Activated naive CD8-positive, alpha-beta T cell treated with anti-CD3 and anti-CD28 coated beads, Interleukin-2, amount 10 ng/mL, durations not matched to agents 7 days and 5 days (primary cell): ENCODE data around the gene CNTROB. TPM values are rescaled to one million over a fixed set of nuclear protein-coding genes. Genes with fewer than 3 reads are reported as not detected.
A peak's percentile ranks its signal among the peaks of the same experiment; 100 is the strongest.

Source experiments
- ATAC-seq: fragments of 150-1000 bp; cut with Tn5 transposase; one replicate; pipeline ENCODE4 v1.10.0; 2021; ENCODE audit warnings: low read depth, moderate library complexity
- POLR2A ChIA-PET: fragments of 350-600 bp; sonication (Branson Sonifier 250); formaldehyde crosslinking; loops from one replicate; lab custom pipeline; 2021; ENCODE audit warnings: antibody characterized with exemption; lab: Charles Lee
- DNase-seq: peaks from one replicate; pipeline ENCODE4 v3.0.0; 2021
- H3K27ac Mint-ChIP-seq: one replicate; pipeline ENCODE4 v1.8.0; 2022; ENCODE audit warnings: mild to moderate bottlenecking, mixed read lengths
- H3K27me3 Mint-ChIP-seq: one replicate; pipeline ENCODE4 v1.8.0; 2022; ENCODE audit warnings: mild to moderate bottlenecking, moderate library complexity, mixed read lengths
- H3K36me3 Mint-ChIP-seq: one replicate; pipeline ENCODE4 v1.8.0; 2021; ENCODE audit warnings: mild to moderate bottlenecking, mixed read lengths
- H3K4me1 Mint-ChIP-seq: one replicate; pipeline ENCODE4 v1.8.0; 2021; ENCODE audit warnings: mixed read lengths
- H3K4me3 Mint-ChIP-seq: one replicate; pipeline ENCODE4 v1.8.0; 2022; ENCODE audit warnings: mild to moderate bottlenecking, moderate library complexity, mixed read lengths
- H3K9me3 Mint-ChIP-seq: one replicate; pipeline ENCODE4 v1.8.0; 2021; ENCODE audit warnings: mixed read lengths
- total RNA-seq, 2 experiments: library from RNA; stranded (reverse); gene quantifications; one replicate each; pipeline ENCODE4 v1.2.3, GENCODE V29; 2021

Gene CNTROB
- total RNA-seq, 2 experiments from 2014 or later: 57.3 to 62.7 TPM

DNA sequence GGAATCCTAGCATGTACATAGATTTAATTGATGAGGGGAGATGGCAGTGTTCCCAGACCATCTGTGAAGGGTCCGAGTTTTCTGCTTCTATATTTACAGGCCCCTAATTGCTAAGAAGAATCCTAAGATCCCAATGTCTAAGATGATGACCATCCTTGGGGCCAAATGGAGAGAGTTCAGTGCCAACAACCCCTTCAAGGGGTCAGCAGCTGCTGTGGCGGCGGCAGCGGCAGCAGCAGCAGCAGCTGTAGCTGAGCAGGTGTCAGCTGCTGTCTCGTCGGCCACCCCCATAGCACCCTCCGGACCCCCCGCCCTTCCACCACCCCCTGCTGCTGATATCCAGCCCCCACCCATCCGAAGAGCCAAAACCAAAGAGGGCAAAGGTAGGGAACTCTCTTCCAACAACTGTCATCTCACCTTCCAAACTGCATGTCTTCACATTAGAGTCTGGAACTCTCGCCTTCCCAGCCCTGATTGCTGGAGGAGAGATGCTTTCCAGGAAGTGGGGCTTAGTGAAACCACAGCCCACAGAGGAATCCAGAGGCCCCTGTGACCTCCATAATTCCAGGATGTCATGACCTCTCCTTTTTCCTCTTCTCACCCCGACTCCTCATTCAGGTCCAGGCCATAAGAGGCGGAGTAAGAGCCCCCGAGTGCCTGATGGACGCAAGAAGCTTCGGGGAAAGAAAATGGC lies 38.7 kb upstream of the CNTROB start:
- DNase-seq: no peak
- Mint-ChIP-seq H3K4me1 (peaks cover 18% of the 10 kb centered on the region), H3K36me3 (peaks cover 33% of the 10 kb centered on the region), H3K27me3 (no peaks in the 10 kb centered on the region), H3K9me3 (no peaks in the 10 kb centered on the region), H3K4me3 (no peak overlapping the region), H3K27ac (no peak overlapping the region)
- no peak for ATAC-seq
- POLR2A ChIA-PET: no interaction called here

DNA sequence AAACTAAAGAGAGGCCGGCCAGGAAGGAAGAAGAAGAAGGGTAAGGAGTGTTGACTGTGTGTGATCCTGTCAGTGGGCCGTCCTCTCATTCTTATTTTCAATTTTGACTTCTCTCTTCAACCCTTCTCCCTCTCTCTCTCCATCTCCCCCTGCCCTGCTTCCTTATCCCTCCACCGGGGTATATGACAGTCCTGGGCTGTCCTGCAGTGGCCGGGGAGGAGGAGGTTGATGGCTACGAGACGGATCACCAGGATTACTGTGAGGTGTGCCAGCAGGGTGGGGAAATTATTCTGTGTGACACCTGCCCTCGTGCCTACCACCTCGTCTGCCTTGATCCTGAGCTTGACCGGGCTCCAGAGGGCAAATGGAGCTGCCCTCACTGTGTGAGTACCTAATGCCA lies 37.8 kb upstream of the CNTROB start:
- Mint-ChIP-seq H3K9me3 (no peaks in the 10 kb centered on the region), H3K27ac (peak overlapping the region; percentile 55), H3K36me3 (peaks cover 38% of the 10 kb centered on the region), H3K4me1 (peaks cover 16% of the 10 kb centered on the region), H3K27me3 (no peaks in the 10 kb centered on the region), H3K4me3 (no peak overlapping the region)
- no peak for ATAC-seq
- POLR2A ChIA-PET: no interaction called here
- DNase-seq: no peak

DNA sequence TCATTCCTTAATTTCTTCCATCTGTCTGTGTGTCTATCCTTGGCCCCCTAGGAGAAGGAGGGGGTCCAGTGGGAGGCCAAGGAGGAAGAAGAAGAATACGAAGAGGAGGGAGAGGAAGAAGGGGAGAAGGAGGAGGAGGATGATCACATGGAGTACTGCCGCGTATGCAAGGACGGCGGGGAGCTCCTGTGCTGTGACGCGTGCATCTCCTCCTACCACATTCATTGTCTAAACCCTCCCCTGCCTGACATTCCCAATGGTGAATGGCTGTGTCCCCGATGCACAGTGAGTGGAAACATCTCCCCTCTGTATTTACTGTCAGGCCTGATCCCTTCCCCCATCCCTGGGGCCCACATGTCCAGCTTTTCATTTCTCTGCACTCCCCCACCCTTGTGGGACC lies 37.1 kb upstream of the CNTROB start:
- DNase-seq: no peak
- H3K4me3 Mint-ChIP-seq: no peak overlapping the region
- ATAC-seq: no peak
- peaks cover 38% of the 10 kb centered on the region for H3K36me3 Mint-ChIP-seq
- H3K27me3 Mint-ChIP-seq: no peaks in the 10 kb centered on the region
- no peak overlapping the region for H3K27ac Mint-ChIP-seq
- peaks cover 12% of the 10 kb centered on the region for H3K4me1 Mint-ChIP-seq
- no peaks in the 10 kb centered on the region for H3K9me3 Mint-ChIP-seq
- POLR2A ChIA-PET: no interaction called here

DNA sequence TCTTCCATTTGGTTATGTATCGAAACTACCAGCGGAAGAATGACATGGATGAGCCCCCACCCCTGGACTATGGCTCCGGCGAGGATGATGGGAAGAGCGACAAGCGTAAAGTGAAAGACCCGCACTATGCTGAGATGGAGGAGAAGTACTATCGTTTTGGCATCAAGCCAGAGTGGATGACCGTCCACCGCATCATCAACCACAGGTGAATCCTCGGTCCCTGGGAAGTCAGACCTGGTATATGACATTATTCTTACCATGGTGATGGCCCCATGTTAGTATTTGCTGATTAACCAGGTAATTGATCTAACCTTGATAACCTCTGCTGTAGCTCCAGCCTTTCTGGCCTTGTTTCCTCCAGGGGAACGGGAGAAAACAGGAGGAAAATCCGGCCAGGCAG lies 34.9 kb upstream of the CNTROB start:
- Mint-ChIP-seq H3K9me3 (no peaks in the 10 kb centered on the region), H3K27ac (no peak overlapping the region), H3K4me1 (peaks cover 11% of the 10 kb centered on the region), H3K36me3 (peaks cover 39% of the 10 kb centered on the region), H3K27me3 (no peaks in the 10 kb centered on the region), H3K4me3 (no peak overlapping the region)
- ATAC-seq (no peak), DNase-seq (no peak)
- POLR2A ChIA-PET: interaction anchor here (1.5 kb wide), 1 partner anchor 19 kb away, joined by 4 read pairs; the partner anchor contains the start of gene RNF227

DNA sequence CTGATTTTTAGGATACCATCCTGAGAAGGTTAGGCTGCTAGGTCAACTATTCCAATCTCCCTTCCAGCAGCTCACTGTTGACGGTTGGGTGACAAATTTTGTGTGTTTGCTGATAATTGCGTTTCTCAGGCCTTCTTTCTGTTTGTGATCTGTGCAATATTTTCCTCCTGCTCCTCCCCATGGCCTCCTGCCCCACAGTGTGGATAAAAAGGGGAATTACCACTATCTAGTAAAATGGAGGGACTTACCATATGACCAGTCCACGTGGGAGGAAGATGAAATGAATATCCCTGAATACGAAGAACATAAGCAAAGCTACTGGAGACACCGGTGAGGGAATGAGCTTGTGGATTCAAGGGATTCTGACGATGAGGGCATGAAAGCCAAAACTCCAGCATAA lies 34.2 kb upstream of the CNTROB start:
- Mint-ChIP-seq H3K4me1 (peaks cover 11% of the 10 kb centered on the region), H3K27me3 (no peaks in the 10 kb centered on the region), H3K27ac (no peak overlapping the region), H3K4me3 (no peak overlapping the region), H3K36me3 (peaks cover 40% of the 10 kb centered on the region), H3K9me3 (no peaks in the 10 kb centered on the region)
- DNase-seq (no peak), ATAC-seq (no peak)
- POLR2A ChIA-PET: interaction anchor here (1.5 kb wide), 1 partner anchor 18 kb away, joined by 4 read pairs; the partner anchor contains the start of gene RNF227

DNA sequence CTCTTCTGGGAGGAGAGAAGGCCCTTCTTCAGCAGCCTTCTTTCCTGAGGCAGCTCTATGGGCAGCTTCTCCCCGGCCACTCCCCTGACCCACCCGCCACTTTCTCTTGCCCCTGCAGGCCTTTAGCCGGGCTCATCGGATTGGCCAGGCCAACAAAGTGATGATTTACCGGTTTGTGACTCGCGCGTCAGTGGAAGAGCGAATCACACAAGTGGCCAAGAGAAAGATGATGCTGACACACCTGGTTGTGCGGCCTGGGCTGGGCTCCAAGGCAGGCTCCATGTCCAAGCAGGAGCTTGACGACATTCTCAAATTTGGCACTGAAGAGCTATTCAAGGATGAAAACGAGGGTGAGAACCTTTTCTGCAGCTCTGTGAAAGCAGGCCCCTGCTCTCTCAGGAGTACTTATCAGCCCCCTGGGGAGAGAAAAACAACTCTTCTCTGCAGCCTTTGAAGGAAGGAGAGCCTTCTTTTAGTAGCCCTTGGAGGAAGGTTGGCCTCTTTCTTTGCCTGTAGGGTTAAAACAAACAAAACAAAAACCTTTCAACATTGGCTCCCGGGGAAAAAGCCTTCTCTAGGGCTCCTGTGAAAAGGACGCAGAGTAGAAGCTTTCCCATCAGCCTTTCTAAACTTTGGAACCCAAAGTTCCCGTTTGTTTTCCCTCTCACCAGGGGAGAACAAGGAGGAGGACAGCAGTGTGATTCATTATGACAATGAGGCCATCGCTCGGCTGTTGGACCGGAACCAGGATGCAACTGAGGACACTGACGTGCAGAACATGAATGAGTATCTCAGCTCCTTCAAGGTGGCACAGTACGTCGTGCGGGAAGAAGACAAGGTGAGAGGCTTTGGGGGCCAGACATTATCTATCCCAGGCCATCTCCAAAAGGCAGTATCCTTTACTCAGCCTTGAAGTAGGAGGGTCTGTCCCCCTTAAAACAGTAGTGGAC lies 28.6 kb upstream of the CNTROB start:
- H3K4me3 Mint-ChIP-seq: no peak overlapping the region
- no peaks in the 10 kb centered on the region for H3K4me1 Mint-ChIP-seq
- H3K36me3 Mint-ChIP-seq: peaks cover 40% of the 10 kb centered on the region
- no peak for DNase-seq
- POLR2A ChIA-PET: no interaction called here
- H3K27ac Mint-ChIP-seq: no peak overlapping the region
- no peaks in the 10 kb centered on the region for H3K9me3 Mint-ChIP-seq
- no peaks in the 10 kb centered on the region for H3K27me3 Mint-ChIP-seq
- ATAC-seq: no peak

DNA sequence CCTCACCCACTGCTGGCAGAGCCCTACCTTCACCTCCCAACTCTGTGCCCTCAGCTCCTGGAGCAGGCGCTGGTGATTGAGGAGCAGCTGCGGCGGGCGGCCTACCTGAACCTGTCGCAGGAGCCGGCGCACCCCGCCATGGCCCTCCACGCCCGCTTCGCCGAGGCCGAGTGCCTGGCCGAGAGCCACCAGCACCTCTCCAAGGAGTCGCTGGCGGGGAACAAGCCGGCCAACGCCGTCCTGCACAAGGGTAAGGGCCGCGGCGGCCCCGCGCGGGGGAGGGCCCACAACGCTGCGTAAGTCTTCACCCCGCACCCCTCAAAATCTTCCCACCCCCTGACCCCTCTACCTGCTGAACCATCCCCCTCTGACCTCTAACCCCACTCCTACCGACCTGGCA lies 22.9 kb upstream of the CNTROB start:
- H3K27ac Mint-ChIP-seq: no peak overlapping the region
- no peak overlapping the region for H3K4me3 Mint-ChIP-seq
- POLR2A ChIA-PET: no interaction called here
- peaks cover 27% of the 10 kb centered on the region for H3K36me3 Mint-ChIP-seq
- H3K9me3 Mint-ChIP-seq: no peaks in the 10 kb centered on the region
- H3K27me3 Mint-ChIP-seq: no peaks in the 10 kb centered on the region
- ATAC-seq: no peak
- peaks cover 8% of the 10 kb centered on the region for H3K4me1 Mint-ChIP-seq
- no peak for DNase-seq

DNA sequence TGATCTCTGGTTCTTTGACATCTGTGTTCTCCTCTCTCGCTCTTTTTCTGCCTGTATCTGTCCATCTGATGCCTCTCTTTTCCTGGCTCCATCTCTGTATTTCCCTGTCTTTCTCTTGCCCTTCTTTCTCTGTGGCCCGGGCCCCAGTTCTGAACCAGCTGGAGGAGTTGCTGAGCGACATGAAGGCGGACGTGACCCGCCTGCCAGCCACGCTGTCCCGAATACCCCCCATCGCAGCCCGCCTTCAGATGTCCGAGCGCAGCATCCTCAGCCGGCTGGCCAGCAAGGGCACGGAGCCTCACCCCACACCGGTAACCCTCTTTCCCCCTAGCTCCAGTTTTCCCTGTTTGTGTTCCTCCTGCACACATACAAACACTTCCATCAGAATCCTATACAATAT lies 21.7 kb upstream of the CNTROB start:
- no peak overlapping the region for H3K4me3 Mint-ChIP-seq
- POLR2A ChIA-PET: no interaction called here
- no peaks in the 10 kb centered on the region for H3K27me3 Mint-ChIP-seq
- H3K27ac Mint-ChIP-seq: no peak overlapping the region
- H3K4me1 Mint-ChIP-seq: peaks cover 15% of the 10 kb centered on the region
- H3K36me3 Mint-ChIP-seq: peaks cover 23% of the 10 kb centered on the region
- H3K9me3 Mint-ChIP-seq: no peaks in the 10 kb centered on the region
- no peak for ATAC-seq
- DNase-seq: no peak

DNA sequence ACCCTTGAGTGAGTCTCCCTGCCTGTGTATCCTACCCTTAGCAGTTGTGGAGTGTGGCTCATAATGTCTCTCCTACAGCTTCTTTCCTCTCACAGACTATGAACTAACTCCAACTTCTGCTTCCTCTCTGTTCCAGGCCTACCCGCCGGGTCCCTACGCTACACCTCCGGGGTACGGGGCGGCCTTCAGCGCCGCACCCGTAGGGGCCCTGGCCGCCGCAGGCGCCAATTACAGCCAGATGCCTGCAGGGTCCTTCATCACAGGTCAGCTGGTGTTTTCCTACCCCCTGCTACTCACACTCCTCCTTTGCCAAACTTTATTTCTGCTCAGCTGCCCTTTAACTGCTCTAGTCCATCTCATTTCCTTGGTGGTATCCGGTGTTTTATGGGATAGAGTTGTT lies 21.3 kb upstream of the CNTROB start:
- POLR2A ChIA-PET: no interaction called here
- H3K9me3 Mint-ChIP-seq: no peaks in the 10 kb centered on the region
- DNase-seq (no peak), ATAC-seq (no peak)
- peaks cover 17% of the 10 kb centered on the region for H3K4me1 Mint-ChIP-seq
- no peaks in the 10 kb centered on the region for H3K27me3 Mint-ChIP-seq
- no peak overlapping the region for H3K4me3 Mint-ChIP-seq
- H3K36me3 Mint-ChIP-seq: peaks cover 23% of the 10 kb centered on the region
- no peak overlapping the region for H3K27ac Mint-ChIP-seq

DNA sequence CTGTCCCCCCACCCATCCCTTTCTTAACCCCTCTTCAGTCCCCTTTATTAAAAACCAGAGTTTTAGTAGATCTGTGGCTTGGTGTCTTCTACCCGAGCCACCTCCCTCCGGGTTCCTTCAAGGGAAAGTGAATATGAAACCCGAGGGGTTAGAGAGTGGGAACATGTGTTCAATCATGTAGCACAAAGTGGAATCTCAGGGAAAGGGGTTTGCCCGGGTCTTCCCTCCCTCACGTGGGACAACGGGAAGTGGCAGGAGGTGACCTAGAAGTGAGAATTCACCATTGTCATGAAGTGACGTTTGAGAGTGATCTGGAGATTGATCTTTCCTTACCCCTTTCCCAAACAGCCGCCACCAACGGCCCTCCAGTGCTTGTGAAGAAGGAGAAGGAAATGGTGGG lies 20.9 kb upstream of the CNTROB start:
- no peak overlapping the region for H3K27ac Mint-ChIP-seq
- H3K4me3 Mint-ChIP-seq: no peak overlapping the region
- ATAC-seq (no peak), DNase-seq (no peak)
- H3K9me3 Mint-ChIP-seq: no peaks in the 10 kb centered on the region
- no peaks in the 10 kb centered on the region for H3K27me3 Mint-ChIP-seq
- H3K36me3 Mint-ChIP-seq: peaks cover 20% of the 10 kb centered on the region
- peaks cover 17% of the 10 kb centered on the region for H3K4me1 Mint-ChIP-seq
- POLR2A ChIA-PET: no interaction called here

DNA sequence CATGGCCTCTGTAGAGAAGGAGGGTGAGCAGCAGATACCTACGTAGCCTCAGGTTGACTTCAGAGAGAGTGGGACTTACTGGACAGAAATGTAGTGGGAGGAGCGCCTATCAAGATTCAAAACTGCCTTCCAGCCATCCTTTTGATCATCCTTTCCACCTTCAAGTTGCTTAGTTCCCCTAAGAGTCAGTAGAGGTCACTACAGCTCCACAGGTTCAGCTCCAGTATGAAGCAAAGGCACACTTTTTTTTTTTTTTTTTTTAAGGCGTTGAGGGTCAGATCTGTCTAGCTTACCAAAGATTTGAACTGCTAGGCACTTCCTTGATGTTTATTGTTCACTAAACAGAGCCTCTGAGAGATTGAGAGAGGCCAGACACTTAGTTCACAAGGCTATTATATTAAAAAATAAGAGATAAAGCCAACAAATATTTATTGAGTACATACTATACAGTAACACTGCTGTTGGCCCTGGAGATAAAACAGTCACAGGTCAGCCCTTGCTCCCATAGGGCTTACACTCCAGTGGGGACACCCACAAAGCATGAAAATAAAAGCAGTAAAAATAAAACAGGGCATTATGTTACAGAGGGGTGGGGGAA lies 19.0 kb upstream of the CNTROB start:
- ATAC-seq: peak; percentile 37
- no peak for DNase-seq
- Mint-ChIP-seq H3K27me3 (no peaks in the 10 kb centered on the region), H3K4me3 (no peak overlapping the region), H3K27ac (peak overlapping the region; percentile 76), H3K36me3 (peaks cover 16% of the 10 kb centered on the region), H3K4me1 (peaks cover 25% of the 10 kb centered on the region), H3K9me3 (no peaks in the 10 kb centered on the region)
- POLR2A ChIA-PET: interaction anchor here (0.6 to 6.4 kb wide), 8 partner anchors 19 to 89 kb away, joined by 3 to 44 read pairs (median 4); partner anchors contain the start of genes CNTROB, NAA38 and TRAPPC1

DNA sequence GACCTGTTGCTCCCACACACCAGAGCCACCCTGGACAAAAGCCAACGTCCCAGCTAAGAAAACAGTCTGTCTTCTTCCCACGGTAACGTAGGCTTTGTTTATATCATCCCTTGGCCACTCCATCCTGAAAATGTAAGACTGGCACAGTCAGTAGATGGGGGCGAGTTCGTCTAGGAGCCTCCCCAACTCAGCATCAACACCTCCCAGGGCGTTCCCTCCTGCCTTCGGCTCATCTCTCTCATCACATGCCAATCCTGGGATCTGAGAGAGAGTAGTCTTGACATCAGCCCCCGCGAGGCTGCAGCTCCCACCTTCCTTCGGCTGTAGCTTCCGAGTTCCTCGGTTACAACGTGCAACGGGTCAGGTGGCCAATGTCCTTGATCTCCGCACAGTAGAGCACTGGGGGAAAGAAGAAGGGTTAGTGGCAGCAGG lies 16.8 kb upstream of the CNTROB start:
- peak; percentile 48 for ATAC-seq
- H3K36me3 Mint-ChIP-seq: peaks cover 5% of the 10 kb centered on the region
- DNase-seq: no peak
- peak overlapping the region; percentile 91 for H3K27ac Mint-ChIP-seq
- POLR2A ChIA-PET: interaction anchor here (0.7 to 6.4 kb wide), 11 partner anchors 10 to 374 kb away, joined by 3 to 51 read pairs (median 4); partner anchors contain the start of genes CNTROB, KCNAB3, NAA38 and RANGRF
- no peaks in the 10 kb centered on the region for H3K27me3 Mint-ChIP-seq
- peak overlapping the region; percentile 92 for H3K4me3 Mint-ChIP-seq
- H3K4me1 Mint-ChIP-seq: peaks cover 25% of the 10 kb centered on the region
- no peaks in the 10 kb centered on the region for H3K9me3 Mint-ChIP-seq
